ENCODE measurements around the gene FUT6.

The FUT6 gene

GRCh38 chr19:5806133-5806489 lies 33.4 kb downstream of the FUT6 start:
- peak overlapping the region; percentile 48 for H3K4me3 ChIP-seq (replicated peaks; ENCODE audit: low read depth, low read length)
- no peak for TF ChIP-seq CTCF (IDR thresholded peaks at IDR 0.05; ENCODE audit: low read depth, low read length, missing control alignments)
- DNase-seq (ENCODE audit: extremely low read depth, low read depth): no peak

GRCh38 chr19:5805462-5806132 lies 33.9 kb downstream of the FUT6 start:
- peak; percentile 80 for TF ChIP-seq CTCF (IDR thresholded peaks at IDR 0.05; ENCODE audit: low read depth, low read length, missing control alignments)
- no peak for DNase-seq (ENCODE audit: extremely low read depth, low read depth)
- peak overlapping the region; percentile 48 for H3K4me3 ChIP-seq (replicated peaks; ENCODE audit: low read depth, low read length)

GRCh38 chr19:5804516-5805461 lies 34.7 kb downstream of the FUT6 start, which contains the start of gene NRTN:
NRTN (plus strand) TSS chr19:5805067; CDS start chr19:5824166, 19,099 bp downstream.
- no peak for DNase-seq (ENCODE audit: extremely low read depth, low read depth)
- H3K4me3 ChIP-seq (replicated peaks; ENCODE audit: low read depth, low read length): peak within 1 kb of the TSS; percentile 48
- TF ChIP-seq CTCF (IDR thresholded peaks at IDR 0.05; ENCODE audit: low read depth, low read length, missing control alignments): no peak

- H3K4me3 ChIP-seq (replicated peaks; ENCODE audit: low read depth, low read length): peak overlapping the region; percentile 11; the same call in 1 of the 2 replicates
- TF ChIP-seq CTCF (IDR thresholded peaks at IDR 0.05; ENCODE audit: low read depth, low read length, missing control alignments): peak; percentile 100
- peak; percentile 70 for DNase-seq (ENCODE audit: extremely low read depth, low read depth)
Measured at GRCh38 chr19:5803752-5804515, 35.6 kb downstream of the FUT6 start.

- no peak for DNase-seq (ENCODE audit: extremely low read depth, low read depth)
- no peak for TF ChIP-seq CTCF (IDR thresholded peaks at IDR 0.05; ENCODE audit: low read depth, low read length, missing control alignments)
- peak overlapping the region; percentile 11; the same call in 1 of the 2 replicates for H3K4me3 ChIP-seq (replicated peaks; ENCODE audit: low read depth, low read length)
Measured at GRCh38 chr19:5803441-5803751, 36.1 kb downstream of the FUT6 start.

- no peak for TF ChIP-seq CTCF (IDR thresholded peaks at IDR 0.05; ENCODE audit: low read depth, low read length, missing control alignments)
- peak; percentile 97 for DNase-seq (ENCODE audit: extremely low read depth, low read depth)
- H3K4me3 ChIP-seq (replicated peaks; ENCODE audit: low read depth, low read length): no peak overlapping the region
Measured at GRCh38 chr19:5801796-5802619, 37.5 kb downstream of the FUT6 start.

Data from HFF-Myc (cell line).